Measurements from ENCODE around the gene CYP4V2.

Gene CYP4V2

DNA sequence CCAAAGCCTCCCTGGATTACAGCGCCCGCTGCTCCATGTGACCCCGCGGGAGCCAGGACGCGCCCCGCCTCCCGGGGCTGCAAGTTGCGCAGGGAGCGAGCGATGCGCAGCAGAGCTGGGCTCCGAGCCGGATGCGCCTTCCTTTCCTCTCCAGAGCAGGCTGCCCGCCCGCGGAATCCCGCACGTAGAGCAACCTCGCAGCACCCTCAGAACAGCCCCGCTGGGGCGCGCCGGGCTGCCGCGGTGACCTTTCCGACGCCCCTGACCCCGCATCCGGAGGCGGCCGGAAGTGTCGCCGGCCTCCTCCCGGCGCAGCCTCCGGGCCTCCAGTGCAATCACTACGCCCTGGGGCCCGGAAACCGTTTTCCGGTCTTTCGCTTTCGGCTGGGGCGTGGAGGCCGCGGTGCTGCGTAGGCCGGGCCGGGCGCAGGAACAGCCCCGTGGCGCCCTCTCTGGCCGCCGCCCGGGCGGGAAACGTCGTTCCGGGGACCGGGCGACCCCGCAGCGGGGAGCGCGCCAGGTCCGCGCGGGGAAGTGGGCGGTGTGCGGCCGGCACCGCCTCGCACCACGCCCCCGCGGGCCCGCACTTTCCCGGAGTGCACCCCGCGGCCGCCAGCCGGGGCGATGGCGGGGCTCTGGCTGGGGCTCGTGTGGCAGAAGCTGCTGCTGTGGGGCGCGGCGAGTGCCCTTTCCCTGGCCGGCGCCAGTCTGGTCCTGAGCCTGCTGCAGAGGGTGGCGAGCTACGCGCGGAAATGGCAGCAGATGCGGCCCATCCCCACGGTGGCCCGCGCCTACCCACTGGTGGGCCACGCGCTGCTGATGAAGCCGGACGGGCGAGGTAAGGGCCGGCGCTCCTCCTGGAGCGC is at the start of gene CYP4V2:
CYP4V2 (plus strand) TSS at position 368 of the 866 bp plus-strand sequence; CDS start at position 625, 257 bp downstream.
- DNase-seq, result peak; percentile 64 to 80 (median 74)

- DNase-seq, result no peak
Measured at GRCh38 chr4:186144198-186144945, 47.0 kb upstream of the CYP4V2 start.

- DNase-seq, result no peak
Measured at GRCh38 chr4:186144946-186145569, 46.3 kb upstream of the CYP4V2 start.

DNA sequence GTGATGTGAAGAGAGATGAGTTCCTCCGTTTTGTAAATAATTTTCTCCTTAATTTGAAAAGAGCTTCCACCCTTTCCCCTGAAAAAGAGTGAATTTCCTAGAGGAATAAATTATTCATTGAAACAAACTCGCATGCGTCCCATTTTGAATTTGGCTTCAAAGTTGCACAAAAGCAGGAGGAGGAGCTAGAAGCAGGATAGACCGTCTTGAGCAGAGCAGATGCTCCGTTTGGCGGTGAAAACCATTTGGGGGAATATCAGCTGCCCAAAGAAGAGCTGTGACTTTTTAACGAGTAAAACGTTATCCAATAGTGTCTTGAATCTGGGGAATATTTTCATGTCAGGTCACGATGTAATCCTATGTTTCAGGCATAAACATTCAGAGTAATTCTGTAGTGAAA is 44.9 kb upstream of the CYP4V2 start:
- no peak for DNase-seq

- no peak for DNase-seq
Measured at GRCh38 chr4:186148336-186148975, 42.9 kb upstream of the CYP4V2 start.

DNA sequence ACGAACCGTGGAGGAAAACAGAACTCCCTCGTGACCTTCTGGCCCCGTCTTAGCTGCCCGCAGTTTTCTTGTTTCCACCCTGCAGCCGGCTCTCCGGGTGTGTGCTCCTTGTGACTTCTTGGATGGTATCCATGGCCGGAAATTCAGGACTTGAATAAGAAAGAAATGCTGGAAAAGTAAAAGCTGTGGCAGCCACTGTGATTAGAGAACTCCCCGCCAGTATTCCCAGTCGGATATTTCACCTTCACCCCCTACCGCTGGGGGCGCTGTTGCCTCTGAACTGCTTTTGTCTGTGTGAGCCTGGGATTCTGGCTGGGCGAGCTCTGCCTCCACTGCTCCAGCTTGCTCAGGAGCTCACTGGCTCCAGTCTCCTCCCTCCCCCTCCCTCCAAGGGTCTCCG is 41.5 kb upstream of the CYP4V2 start:
- DNase-seq, result peak in 1 of 4 experiments; percentile 42

GRCh38 chr4:186150926-186151325 is 40.4 kb upstream of the CYP4V2 start:
- no peak for DNase-seq

DNA sequence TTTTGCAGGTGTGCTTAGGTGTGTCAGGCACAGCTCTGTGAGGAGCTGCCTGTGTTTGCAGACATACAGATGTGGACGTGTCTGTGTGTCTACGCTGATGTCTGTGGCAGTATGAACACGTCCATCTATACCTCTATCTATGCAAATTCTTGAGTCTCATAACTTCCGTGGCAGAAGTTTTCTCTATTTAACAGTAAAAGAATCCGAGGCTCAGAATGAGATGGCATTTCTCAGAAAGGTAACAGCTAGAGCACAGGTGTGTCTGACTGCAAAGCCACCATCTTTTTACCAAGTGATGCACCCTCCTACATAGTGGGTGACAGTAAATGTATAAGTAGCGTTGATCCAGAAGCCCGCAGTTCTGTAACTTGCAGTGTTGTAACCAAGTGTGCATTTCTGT is 39.9 kb upstream of the CYP4V2 start:
- DNase-seq, result no peak

GRCh38 chr4:186158021-186158813 is 33.1 kb upstream of the CYP4V2 start:
- DNase-seq, result no peak

- no peak for DNase-seq
Measured at GRCh38 chr4:186158966-186159365, 32.4 kb upstream of the CYP4V2 start.

GRCh38 chr4:186159613-186160012 is 31.8 kb upstream of the CYP4V2 start:
- no peak for DNase-seq

DNA sequence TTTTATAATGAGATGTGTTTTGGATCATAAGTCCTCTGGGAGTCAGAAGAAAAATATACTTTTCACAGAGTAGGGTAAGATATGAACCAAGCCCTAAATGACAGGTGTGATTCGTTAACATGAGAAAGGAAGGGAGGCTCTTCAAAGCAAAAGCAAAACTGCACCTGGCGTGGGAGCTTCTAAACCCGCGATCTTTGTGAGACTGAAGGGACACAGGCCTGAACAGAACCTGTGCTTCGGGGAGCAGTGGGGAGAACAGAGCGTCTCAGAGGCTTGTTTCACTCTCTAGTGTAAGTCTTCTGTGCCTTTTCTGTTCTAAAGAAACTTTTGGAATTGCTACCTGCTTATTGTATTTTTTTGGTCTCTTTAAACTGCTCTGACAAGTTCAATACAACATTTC is 30.2 kb upstream of the CYP4V2 start:
- DNase-seq, result peak in 1 of 4 experiments; percentile 1

DNA sequence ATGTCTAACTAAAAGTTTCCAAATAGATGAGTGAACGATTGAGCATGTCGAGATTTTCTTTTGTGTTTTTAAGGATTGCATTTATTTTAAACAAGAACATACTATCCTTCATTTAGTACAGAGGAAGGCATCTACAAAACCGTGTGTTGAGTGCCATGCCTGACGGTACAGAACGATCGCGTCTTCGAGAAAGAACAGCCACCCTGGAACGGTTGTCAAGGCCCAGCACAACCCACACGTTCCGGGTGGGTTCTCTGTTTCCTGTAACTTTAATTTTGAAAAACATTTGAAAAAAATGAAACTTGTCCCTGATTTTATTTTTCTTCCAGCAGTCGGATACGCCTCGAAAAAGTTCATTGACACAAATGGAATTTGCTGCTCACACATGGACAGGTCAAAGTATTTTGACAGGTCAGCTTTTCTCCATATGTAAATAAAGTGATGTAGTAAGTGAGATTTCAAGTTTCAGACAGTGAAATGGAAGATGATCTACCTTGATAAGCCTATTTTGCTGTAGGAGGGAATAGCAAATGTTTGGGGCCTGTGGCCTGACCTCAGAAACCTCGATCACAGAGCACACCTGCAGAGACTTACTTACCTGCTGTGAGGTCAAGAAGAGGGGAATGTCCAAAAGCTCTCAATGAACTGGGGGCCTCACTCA is 24.4 kb upstream of the CYP4V2 start:
- no peak for DNase-seq

DNA sequence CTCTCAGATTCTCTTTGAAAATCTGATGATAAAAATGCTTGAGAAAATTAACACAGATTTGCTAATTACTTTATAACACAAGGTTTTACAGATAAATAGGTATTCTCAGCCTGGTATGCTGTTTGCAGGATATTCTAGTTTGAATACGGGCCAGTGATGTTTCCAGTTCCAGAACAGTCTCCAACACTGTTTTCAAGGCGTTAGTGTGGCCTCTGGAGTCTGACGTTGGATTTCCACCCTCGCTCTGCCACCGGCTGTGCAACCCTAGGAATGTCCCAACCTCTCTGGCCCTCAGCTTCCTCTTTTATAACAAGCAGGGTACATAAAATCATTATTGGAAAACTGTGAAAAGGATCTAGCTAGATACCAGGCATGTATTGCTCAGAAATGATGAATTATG is 23.8 kb upstream of the CYP4V2 start:
- DNase-seq, result no peak

DNA sequence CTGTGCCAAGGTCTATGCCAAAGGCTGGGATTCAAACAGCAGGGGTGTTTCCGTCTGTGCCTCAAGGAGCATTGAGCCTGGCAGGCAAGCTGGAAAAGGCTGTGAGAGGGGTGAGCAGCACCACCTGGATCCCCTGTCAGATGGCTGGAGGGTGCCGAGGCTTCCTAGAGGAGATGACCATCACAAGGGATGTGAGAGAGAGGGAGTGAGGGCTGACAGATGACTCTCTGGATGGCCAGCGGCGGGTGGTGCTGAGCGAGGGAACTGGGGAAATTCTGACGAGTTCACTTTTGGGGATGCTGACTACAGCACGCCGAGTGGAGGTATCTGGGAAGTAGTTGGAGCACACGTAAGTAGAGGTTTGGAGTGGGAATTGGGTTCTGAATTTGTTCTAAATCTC is 22.6 kb upstream of the CYP4V2 start:
- no peak for DNase-seq

- no peak for DNase-seq
Measured at GRCh38 chr4:186169333-186169944, 21.9 kb upstream of the CYP4V2 start.

DNA sequence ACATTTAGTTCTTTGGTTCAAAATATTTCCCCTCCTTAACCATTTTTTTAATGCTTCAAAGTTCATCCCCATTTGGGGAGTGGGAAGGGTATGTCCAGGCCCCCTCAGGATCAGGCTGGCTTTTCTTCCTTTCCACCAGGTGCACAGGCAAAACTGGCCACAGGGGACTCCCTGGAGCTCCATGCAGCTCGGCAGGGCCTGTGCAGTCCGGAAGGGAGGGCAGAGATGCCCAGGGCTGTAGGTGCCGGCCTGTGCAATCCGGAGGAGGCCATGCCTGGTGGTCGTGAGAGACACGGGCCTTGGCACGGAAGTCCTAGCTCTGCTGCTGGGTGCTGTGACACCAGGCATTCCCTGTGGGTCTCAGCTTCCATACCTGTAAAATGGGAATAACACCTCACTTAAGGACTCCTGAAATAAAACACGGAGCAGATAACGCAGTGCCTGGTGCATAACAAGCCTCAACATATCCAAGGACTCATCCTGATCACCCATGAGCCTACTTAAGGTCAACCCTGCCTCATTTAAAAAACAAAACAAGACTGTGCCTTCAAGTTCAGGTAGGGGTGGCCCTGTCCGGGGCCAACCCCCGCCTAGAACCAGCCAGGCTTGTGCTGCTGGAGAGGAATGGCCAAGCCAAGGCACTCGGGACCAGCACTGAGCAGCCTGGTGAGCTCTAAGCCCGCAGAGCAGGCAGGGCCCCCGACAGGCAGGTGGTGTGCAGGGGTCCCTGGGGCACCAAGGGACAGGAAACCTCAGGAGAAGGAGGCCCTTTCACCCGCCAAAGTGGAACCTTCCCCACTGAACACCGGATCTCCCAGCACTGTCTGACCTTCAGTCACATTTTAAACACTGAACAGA is 21.2 kb upstream of the CYP4V2 start:
- DNase-seq, result no peak

- no peak for DNase-seq
Measured at GRCh38 chr4:186170966-186171365, 20.4 kb upstream of the CYP4V2 start.

DNA sequence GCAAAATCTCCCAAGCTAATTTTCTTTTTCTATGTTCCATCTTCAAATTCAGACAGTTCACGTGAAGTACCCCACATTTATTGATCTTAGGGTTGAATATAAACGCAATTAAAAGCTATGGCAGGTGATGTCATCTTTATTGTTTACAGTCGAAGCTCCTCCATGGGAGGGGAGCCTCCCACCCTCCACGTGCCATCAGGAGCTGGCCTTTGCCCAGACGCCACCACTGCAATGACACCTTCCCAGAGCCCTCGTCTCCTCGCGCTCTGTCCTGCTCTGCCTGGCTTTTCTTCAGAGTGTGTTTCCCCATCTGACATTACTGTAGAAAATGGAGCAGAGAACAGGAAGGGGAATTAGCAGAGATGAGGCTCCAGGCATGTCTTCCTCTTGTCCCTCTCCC is 18.8 kb upstream of the CYP4V2 start:
- no peak for DNase-seq

- DNase-seq, result no peak
Measured at GRCh38 chr4:186188107-186188506, 3.3 kb upstream of the CYP4V2 start.

Data from activated naive CD4-positive, alpha-beta T cell (primary cell).